HEK293 (cell line): ENCODE results near the gene POSTN.

Experiments used
- CTCF ChIA-PET: fragments of 350-600 bp; formaldehyde crosslinking; extraction: SDS; loops from one replicate; lab custom pipeline; 2021; ENCODE audit warnings: antibody characterized with exemption; lab: Yijun Ruan, JAX
- POLR2A ChIA-PET: fragments of 300-600 bp; formaldehyde crosslinking; extraction: SDS; loops from one replicate; lab custom pipeline; 2020; ENCODE audit warnings: antibody characterized with exemption, inconsistent platforms; lab: Yijun Ruan, JAX
- H3K27ac ChIP-seq: fragments of 200-500 bp; sonication (Bioruptor generic); 2 replicates; pipeline ENCODE4 v1.5.1; 2014; ENCODE audit warnings: low read depth, low read length, control low read depth, inconsistent platforms; ENCODE audit errors: extremely low read depth
- H3K36me3 ChIP-seq, 2 experiments: fragments of 200-500 bp in 1 of 2; sonication (Bioruptor generic) in 1 of 2; 1 replicate in 1 of 2; 2 replicates in 1 of 2; pipeline ENCODE4 v1.5.1; 2014 to 2017; ENCODE audit warnings: inconsistent platforms in 2 of 2, low read length in 2 of 2; ENCODE audit not compliant: control insufficient read depth in 2 of 2, insufficient read depth in 1 of 2
- H3K4me1 ChIP-seq: fragments of 200-500 bp; sonication (Bioruptor generic); 2 replicates; pipeline ENCODE4 v1.5.1; 2014; ENCODE audit warnings: mild to moderate bottlenecking, low read length, inconsistent platforms; ENCODE audit not compliant: control insufficient read depth, insufficient read depth
- H3K4me3 ChIP-seq: 2 replicates; pipeline ENCODE4 v1.5.1; 2011; ENCODE audit warnings: low read depth, mild to moderate bottlenecking, control low read depth, low read length, moderate library complexity
- H3K9me3 ChIP-seq: fragments of 200-500 bp; sonication (Bioruptor generic); 2 replicates; pipeline ENCODE4 v1.5.1; 2014; ENCODE audit warnings: low read depth, low read length, inconsistent platforms; ENCODE audit not compliant: control insufficient read depth, insufficient read depth
- GLI4 ChIP-seq: fragments of 450-650 bp; formaldehyde crosslinking; IDR thresholded peaks from 2 replicates; pipeline ENCODE4 v1.5.1; 2016; ENCODE audit warnings: missing biosample characterization, missing genetic modification characterization
- HOXC10 ChIP-seq: sonication (generic); formaldehyde crosslinking; IDR thresholded peaks from 2 replicates; pipeline ENCODE4 v1.8.1; 2023; ENCODE audit warnings: mild to moderate bottlenecking, missing genetic modification reagents
- PRDM1 ChIP-seq: fragments of 450-650 bp; formaldehyde crosslinking; IDR thresholded peaks from 2 replicates; pipeline ENCODE4; 2016; ENCODE audit warnings: missing biosample characterization, missing genetic modification characterization
- YY2 ChIP-seq: fragments of 450-650 bp; formaldehyde crosslinking; IDR thresholded peaks from 2 replicates; pipeline ENCODE4 v1.5.1; 2016; ENCODE audit warnings: missing biosample characterization, missing genetic modification characterization
- ZBTB21 ChIP-seq: fragments of 450-650 bp; formaldehyde crosslinking; IDR thresholded peaks from 2 replicates; pipeline ENCODE4 v1.5.1; 2017; ENCODE audit warnings: missing biosample characterization, missing genetic modification characterization
- ZNF10 ChIP-seq: fragments of 450-650 bp; formaldehyde crosslinking; IDR thresholded peaks from 2 replicates; pipeline ENCODE4 v1.5.1; 2017; ENCODE audit warnings: missing biosample characterization, missing genetic modification characterization
- ZNF2 ChIP-seq: fragments of 450-650 bp; formaldehyde crosslinking; IDR thresholded peaks from 2 replicates; pipeline ENCODE4 v1.5.1; 2016; ENCODE audit warnings: missing biosample characterization, missing genetic modification characterization
- ZNF324 ChIP-seq: fragments of 450-650 bp; formaldehyde crosslinking; IDR thresholded peaks from 2 replicates; pipeline ENCODE4 v1.5.1; 2016; ENCODE audit warnings: missing biosample characterization, missing genetic modification characterization
- ZNF366 ChIP-seq: fragments of 450-650 bp; formaldehyde crosslinking; conservative IDR thresholded peaks from 2 replicates; pipeline ENCODE4 v1.5.1; 2016; ENCODE audit warnings: missing biosample characterization, missing genetic modification characterization
- TF ChIP-seq, protein P1 (sequence below): fragments of 450-650 bp; formaldehyde crosslinking; IDR thresholded peaks from 2 replicates; pipeline ENCODE4 v1.5.1; 2016; ENCODE audit warnings: missing biosample characterization, missing genetic modification characterization

Gene POSTN

DNA sequence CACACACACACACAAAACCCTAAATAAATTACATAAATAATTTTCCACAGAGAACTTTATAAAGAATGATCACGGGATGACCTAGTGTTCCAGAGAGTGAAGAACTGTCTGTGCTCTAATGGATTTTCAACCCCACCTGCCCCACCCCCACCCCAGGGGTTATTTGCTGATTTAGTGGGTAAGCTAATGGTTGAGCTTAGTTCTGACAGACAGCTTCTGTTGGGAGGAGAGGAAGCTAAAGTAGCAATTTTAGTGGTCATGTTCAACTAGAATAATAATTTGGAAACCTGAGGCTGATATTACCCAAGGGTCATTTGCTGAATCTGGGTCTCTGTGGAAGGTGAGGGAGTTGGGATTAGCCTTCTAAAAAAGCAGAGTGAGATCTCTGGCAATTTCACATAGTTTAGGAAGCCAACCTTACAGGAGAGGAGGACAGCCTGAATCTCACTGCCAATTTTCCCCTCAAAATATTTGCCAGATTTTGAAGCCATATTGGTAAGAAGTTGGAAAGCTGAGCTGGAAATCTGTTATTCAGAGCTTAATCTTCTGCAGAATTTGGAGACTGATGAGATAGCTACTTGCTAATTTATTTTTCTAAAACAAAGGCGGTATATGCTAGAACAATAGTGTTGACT lies 68.7 kb downstream of the POSTN start:
- ChIA-PET POLR2A (no interaction called here), CTCF (no interaction called here)
- no peaks in the 10 kb centered on the region for H3K36me3 ChIP-seq
- no peak overlapping the region for H3K4me3 ChIP-seq
- no peak overlapping the region for H3K27ac ChIP-seq
- H3K9me3 ChIP-seq, result no peaks in the 10 kb centered on the region
- no peak for TF ChIP-seq ZBTB21 (tag by site-specific recombination)
- TF ChIP-seq, all 188 proteins: peak for 0
- no peaks in the 10 kb centered on the region for H3K4me1 ChIP-seq

DNA sequence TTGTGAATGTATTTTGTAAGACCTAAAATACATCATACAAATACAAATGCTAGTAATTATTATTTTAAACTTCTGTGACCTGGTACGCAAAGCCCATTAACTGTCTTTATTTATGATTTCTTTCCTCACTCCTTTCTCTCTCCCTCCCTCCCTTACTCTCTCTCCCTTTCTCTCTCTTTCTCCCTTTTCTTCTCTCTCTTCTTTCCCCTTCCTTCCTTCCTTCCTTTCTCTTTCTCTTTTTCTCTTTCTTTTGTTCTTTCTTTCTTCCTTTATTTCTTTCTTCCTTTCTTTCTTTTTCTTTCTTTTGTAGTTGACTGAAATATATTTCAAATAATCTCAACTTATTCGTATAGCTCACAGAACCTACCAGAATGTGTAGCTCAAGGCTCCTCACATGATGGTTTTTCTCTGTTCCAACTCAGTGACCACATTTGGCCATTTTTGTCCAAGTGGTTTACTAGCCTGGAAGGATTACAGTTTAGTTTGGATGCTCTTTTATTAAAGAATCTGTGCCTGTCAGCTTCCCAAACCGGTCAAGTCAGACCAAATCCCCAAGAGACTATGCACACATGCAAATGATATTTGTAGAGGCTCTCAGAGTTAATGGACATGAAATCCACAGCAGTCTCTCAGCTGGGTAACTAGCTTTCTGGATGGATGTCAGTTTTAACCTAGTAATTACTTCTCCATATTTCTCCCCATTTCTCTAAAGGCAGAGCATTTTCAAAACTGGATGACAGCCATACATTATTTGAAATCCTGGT lies 71.7 kb downstream of the POSTN start:
- Histone ChIP-seq H3K27ac (no peak overlapping the region), H3K36me3 (no peaks in the 10 kb centered on the region), H3K4me3 (no peak overlapping the region), H3K9me3 (no peaks in the 10 kb centered on the region), H3K4me1 (no peaks in the 10 kb centered on the region)
- ChIA-PET POLR2A (no interaction called here), CTCF (interaction anchor here (0.5 to 0.7 kb wide), 2 partner anchors 9 to 267 kb away, joined by 3 read pairs; no protein-coding TSS in a partner anchor)
- peak; percentile 55 for TF ChIP-seq ZNF366 (tag by site-specific recombination)
- peak; percentile 73; the same call in 1 of the 2 replicates for TF ChIP-seq PRDM1 (tag by site-specific recombination)
- no peak for TF ChIP-seq HOXC10 (CRISPR knock-in tag)

DNA sequence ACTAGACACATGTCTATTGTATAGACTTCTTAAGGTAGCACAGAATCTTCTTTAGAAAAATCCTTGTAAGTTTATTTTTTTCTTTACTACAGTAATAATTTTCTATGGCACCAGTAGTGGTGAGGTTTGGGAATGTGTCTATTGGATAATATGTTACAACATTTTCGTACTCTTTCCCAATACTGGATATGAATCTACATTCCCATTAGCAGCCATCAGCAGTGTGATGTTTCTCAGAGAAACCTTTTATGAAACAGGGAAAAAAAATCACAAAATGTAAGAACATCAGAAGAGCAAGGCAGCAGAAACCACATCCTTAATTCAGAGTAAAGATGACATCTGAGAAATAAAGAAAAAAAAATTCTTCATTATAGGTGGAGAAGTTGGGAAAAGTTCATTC lies 83.3 kb downstream of the POSTN start:
- H3K36me3 ChIP-seq, result no peaks in the 10 kb centered on the region
- TF ChIP-seq PRDM1 (tag by site-specific recombination), result no peak
- TF ChIP-seq YY2 (tag by site-specific recombination), result no peak
- TF ChIP-seq ZNF2, result no peak
- TF ChIP-seq ZNF324 (tag by site-specific recombination), result no peak
- no peak for TF ChIP-seq GLI4
- TF ChIP-seq, protein P1, sequence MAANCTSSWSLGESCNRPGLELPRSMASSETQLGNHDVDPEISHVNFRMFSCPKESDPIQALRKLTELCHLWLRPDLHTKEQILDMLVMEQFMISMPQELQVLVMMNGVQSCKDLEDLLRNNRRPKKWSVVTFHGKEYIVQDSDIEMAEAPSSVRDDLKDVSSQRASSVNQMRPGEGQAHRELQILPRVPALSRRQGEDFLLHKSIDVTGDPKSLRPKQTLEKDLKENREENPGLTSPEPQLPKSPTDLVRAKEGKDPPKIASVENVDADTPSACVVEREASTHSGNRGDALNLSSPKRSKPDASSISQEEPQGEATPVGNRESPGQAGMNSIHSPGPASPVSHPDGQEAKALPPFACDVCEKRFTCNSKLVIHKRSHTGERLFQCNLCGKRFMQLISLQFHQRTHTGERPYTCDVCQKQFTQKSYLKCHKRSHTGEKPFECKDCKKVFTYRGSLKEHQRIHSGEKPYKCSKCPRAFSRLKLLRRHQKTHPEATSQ (tag by site-specific recombination), result no peak
- TF ChIP-seq ZNF10, result no peak
- TF ChIP-seq, all 188 proteins: peak for 0
- Histone ChIP-seq H3K4me3 (no peak overlapping the region), H3K27ac (no peak overlapping the region), H3K9me3 (no peaks in the 10 kb centered on the region), H3K4me1 (no peaks in the 10 kb centered on the region)
- CTCF ChIA-PET, result no interaction called here
- POLR2A ChIA-PET, result no interaction called here
